Measurements from ENCODE around the gene FIBCD1.

Gene FIBCD1

DNA sequence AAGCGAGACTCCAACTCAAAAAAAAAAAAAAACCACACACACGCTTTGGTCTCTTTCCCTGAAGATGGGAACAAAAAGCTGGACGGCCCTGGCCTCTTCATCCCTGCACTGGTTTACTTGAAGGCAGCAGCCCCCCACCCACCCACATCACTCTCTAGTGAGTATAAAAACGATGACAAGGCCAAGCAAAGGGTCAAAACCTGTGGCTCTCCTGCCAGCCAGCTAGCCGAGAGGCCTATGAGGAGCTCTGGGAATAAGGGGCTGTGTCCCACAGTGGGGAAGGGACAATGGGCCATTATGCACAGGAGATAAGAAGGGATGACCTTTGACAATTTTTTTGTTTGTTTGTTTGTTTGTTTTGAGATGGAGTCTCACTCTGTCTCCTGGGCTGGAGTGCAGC lies 55.6 kb downstream of the FIBCD1 start:
- Histone ChIP-seq H3K36me3 (ENCODE audit: control insufficient read depth, insufficient read depth, low read length) (no peaks in the 10 kb centered on the region), H3K27ac (peak overlapping the region; percentile 98), H2AFZ (no peak overlapping the region), H3K4me2 (ENCODE audit: low read length) (peak overlapping the region; percentile 29), H3K9me3 (ENCODE audit: control insufficient read depth, low read length) (no peaks in the 10 kb centered on the region), H3K79me2 (peaks cover 8% of the 10 kb centered on the region), H3K4me3 (ENCODE audit: low read depth, low read length) (no peak overlapping the region), H3K4me1 (peaks cover 48% of the 10 kb centered on the region), H3K27me3 (ENCODE audit: control insufficient read depth, insufficient read depth, low read length) (no peaks in the 10 kb centered on the region), H3K9ac (no peak overlapping the region)
- TF ChIP-seq, protein P1, sequence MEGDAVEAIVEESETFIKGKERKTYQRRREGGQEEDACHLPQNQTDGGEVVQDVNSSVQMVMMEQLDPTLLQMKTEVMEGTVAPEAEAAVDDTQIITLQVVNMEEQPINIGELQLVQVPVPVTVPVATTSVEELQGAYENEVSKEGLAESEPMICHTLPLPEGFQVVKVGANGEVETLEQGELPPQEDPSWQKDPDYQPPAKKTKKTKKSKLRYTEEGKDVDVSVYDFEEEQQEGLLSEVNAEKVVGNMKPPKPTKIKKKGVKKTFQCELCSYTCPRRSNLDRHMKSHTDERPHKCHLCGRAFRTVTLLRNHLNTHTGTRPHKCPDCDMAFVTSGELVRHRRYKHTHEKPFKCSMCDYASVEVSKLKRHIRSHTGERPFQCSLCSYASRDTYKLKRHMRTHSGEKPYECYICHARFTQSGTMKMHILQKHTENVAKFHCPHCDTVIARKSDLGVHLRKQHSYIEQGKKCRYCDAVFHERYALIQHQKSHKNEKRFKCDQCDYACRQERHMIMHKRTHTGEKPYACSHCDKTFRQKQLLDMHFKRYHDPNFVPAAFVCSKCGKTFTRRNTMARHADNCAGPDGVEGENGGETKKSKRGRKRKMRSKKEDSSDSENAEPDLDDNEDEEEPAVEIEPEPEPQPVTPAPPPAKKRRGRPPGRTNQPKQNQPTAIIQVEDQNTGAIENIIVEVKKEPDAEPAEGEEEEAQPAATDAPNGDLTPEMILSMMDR (IDR thresholded peaks at IDR 0.05), result no peak

DNA sequence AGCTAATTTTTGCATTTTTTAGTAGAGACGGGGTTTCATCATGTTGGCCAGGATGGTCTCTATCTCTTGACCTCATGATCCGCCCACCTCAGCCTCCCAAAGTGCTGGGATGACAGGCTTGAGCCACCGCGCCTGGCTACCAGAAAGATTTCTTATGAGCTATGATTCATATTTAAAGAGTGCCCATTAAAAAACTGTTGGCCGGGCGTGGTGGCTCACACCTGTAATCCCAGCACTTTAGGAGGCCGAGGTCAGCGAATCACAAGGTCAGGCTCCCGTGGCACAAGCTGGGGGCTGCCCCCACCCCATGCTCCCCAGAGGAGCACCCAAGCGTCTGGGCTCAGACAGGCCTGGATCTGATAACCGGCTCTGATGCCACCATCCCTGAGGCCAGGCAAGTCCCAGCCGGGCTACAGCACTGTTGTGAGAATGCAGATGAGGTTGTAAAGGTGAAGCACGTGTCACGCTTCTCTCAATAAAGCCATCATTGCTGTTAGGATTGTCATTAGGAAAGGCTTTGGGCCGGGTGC lies 56.3 kb downstream of the FIBCD1 start:
- Histone ChIP-seq H3K4me2 (ENCODE audit: low read length) (no peak overlapping the region), H3K27ac (no peak overlapping the region), H3K36me3 (ENCODE audit: control insufficient read depth, insufficient read depth, low read length) (no peaks in the 10 kb centered on the region), H3K9me3 (ENCODE audit: control insufficient read depth, low read length) (no peaks in the 10 kb centered on the region), H2AFZ (no peak overlapping the region), H3K27me3 (ENCODE audit: control insufficient read depth, insufficient read depth, low read length) (no peaks in the 10 kb centered on the region), H3K4me1 (peaks cover 43% of the 10 kb centered on the region), H3K79me2 (peaks cover 8% of the 10 kb centered on the region), H3K9ac (no peak overlapping the region), H3K4me3 (ENCODE audit: low read depth, low read length) (no peak overlapping the region)
- TF ChIP-seq, protein P1 (IDR thresholded peaks at IDR 0.05), result no peak

GRCh38 chr9:130881516-130881915 lies 57.5 kb downstream of the FIBCD1 start:
- Histone ChIP-seq H3K4me2 (ENCODE audit: low read length) (no peak overlapping the region), H3K27ac (no peak overlapping the region), H3K4me3 (ENCODE audit: low read depth, low read length) (no peak overlapping the region), H3K27me3 (ENCODE audit: control insufficient read depth, insufficient read depth, low read length) (no peaks in the 10 kb centered on the region), H3K9ac (no peak overlapping the region), H2AFZ (no peak overlapping the region), H3K4me1 (peaks cover 33% of the 10 kb centered on the region), H3K79me2 (peaks cover 8% of the 10 kb centered on the region), H3K36me3 (ENCODE audit: control insufficient read depth, insufficient read depth, low read length) (no peaks in the 10 kb centered on the region), H3K9me3 (ENCODE audit: control insufficient read depth, low read length) (no peaks in the 10 kb centered on the region)
- TF ChIP-seq, protein P1 (IDR thresholded peaks at IDR 0.05), result no peak

DNA sequence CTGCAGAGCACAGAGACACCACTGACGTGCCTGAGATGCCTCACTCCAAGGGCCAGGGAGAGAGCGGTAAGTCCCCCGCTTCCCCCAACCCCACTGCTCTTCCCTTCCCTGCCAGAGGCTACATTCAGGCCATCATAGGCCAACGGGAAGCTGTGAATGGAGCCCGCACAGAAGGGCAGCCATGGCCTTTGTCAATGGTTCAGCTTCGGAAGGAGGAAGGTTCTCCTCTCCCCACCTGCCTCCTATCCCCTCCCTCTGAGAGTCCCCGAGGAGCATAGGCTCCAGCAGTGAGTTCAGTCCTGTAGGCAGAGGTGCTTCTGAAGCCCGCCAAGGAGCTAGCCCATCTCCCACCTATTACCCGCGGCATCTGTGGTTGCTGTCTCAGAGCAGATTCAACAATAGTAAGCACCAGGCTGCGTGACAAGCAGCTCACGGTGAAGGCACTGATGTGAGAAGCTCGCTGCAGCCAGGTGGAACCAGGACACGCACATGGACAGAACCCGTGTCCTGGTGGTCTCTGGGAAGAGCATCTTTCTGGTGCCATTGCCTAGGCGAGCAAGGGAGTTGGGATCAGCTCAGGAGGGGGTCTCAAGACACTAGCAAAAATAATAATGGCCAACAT lies 58.3 kb downstream of the FIBCD1 start:
- peaks cover 8% of the 10 kb centered on the region for H3K79me2 ChIP-seq
- no peak overlapping the region for H3K4me2 ChIP-seq (ENCODE audit: low read length)
- no peaks in the 10 kb centered on the region for H3K9me3 ChIP-seq (ENCODE audit: control insufficient read depth, low read length)
- H3K27ac ChIP-seq, result no peak overlapping the region
- no peak overlapping the region for H3K9ac ChIP-seq
- peaks cover 25% of the 10 kb centered on the region for H3K4me1 ChIP-seq
- no peaks in the 10 kb centered on the region for H3K36me3 ChIP-seq (ENCODE audit: control insufficient read depth, insufficient read depth, low read length)
- no peak overlapping the region for H3K4me3 ChIP-seq (ENCODE audit: low read depth, low read length)
- no peaks in the 10 kb centered on the region for H3K27me3 ChIP-seq (ENCODE audit: control insufficient read depth, insufficient read depth, low read length)
- TF ChIP-seq, protein P1 (IDR thresholded peaks at IDR 0.05), result no peak
- H2AFZ ChIP-seq, result no peak overlapping the region

DNA sequence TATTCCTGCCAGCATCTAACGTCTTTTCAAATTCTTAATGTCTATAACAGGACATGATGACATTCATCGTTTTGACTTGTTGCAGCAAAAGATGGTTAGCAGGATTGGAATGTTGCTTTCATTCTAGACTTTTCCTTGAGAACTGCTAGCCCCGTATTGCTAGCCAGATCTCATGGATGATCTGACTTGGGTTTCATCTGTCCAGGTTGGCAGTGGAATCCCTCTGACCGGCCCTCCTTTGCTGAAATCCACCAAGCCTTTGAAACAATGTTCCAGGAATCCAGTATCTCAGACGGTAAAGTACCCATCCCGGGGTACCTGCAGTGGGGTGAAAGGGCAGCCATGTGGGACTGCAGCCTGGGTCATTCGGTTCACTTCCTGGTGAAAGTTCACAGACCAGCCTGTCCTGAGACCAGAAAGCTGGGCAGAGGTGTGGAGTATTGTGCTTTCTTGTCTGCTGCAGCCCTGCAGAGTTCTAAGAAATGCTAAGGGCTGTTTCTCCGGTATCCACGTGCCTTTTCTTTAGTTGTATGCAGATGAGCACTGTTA lies 59.1 kb downstream of the FIBCD1 start:
- H3K4me2 ChIP-seq (ENCODE audit: low read length), result no peak overlapping the region
- H3K27ac ChIP-seq, result no peak overlapping the region
- H3K79me2 ChIP-seq, result peaks cover 8% of the 10 kb centered on the region
- no peak overlapping the region for H3K4me3 ChIP-seq (ENCODE audit: low read depth, low read length)
- H3K9me3 ChIP-seq (ENCODE audit: control insufficient read depth, low read length), result no peaks in the 10 kb centered on the region
- no peaks in the 10 kb centered on the region for H3K36me3 ChIP-seq (ENCODE audit: control insufficient read depth, insufficient read depth, low read length)
- no peak overlapping the region for H2AFZ ChIP-seq
- no peaks in the 10 kb centered on the region for H3K27me3 ChIP-seq (ENCODE audit: control insufficient read depth, insufficient read depth, low read length)
- H3K4me1 ChIP-seq, result peaks cover 21% of the 10 kb centered on the region
- TF ChIP-seq, protein P1 (IDR thresholded peaks at IDR 0.05), result no peak
- no peak overlapping the region for H3K9ac ChIP-seq
